ENCODE data around the gene C6orf62.
"Not testable (repeated sequence)": the region's sequence is repeated elsewhere in the genome, so short reads cannot be mapped to it uniquely, and the experiment has no call there.

The C6orf62 gene

DNA sequence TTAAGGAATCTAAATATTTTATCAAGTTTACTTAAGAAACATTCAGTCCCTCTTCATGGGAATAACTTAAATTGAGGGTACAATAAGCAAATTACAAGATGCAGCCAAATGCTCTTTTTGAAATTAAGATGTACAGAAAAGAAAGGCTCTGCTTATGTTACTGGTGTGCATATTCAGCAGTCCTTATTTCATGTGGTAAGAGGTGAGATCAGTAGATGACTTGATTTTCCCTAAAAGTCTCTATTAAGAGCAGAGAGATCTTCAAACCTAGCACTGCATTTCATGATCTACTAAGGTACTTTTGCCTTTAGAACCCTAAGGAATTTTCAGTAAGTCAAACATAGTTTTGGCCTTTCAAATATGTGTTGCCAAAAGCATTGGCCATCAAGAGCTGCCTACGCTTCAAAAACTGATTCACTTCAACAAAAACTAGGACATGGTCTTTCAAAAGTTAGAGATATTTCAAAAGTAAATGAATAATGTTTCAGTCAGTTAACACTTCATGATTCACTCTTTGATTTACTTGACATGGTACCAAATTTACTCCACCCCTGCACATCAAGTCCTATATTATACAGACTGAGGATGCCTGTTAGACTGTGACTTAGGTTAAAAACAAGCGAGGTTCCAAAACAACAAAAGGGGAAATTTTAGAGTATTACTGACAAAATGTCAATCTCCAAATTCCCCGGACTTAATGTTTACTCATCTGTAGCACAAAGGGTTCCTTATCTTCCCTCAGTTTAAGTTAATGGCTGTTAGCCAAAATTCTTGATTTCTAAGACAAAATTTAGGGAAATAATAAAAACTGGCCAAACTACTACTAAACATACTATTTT, 19.2 kb downstream of the C6orf62 start:
- Mint-ChIP-seq H3K4me3 (no peak overlapping the region), H3K4me1 (ENCODE audit: low read depth) (peaks cover 12% of the 10 kb centered on the region), H3K27ac (no peak overlapping the region), H3K27me3 (no peaks in the 10 kb centered on the region), H3K36me3 (ENCODE audit: low read depth) (peaks cover 50% of the 10 kb centered on the region), H3K9me3 (no peaks in the 10 kb centered on the region)
- intact Hi-C loops (cut with micrococcal nuclease), result loop anchor here (10.0 kb wide), 1 partner anchor 415 kb away; no protein-coding TSS in a partner anchor

DNA sequence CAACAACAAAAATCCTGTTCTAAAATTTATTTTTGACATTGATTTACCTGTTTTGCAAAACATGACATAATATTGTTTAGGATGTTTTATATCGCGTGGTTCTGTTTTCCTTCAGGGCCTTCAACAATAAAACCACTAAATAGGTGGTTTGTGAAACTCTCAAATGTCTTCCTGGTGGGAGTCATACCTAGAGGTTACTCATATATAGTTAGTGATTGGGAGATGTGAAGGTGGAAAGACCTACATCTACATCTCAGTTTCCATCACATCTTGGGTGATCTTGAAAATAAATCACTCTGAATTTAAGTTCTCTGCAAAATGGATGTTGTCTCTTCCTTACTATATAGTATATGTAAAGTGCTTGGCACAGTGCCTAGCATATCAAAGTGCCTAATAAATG, 22.9 kb downstream of the C6orf62 start:
- intact Hi-C loops (cut with micrococcal nuclease), result loop anchor here (10.0 kb wide), 1 partner anchor 411 kb away; no protein-coding TSS in a partner anchor
- Mint-ChIP-seq H3K4me3 (no peak overlapping the region), H3K36me3 (ENCODE audit: low read depth) (peaks cover 17% of the 10 kb centered on the region), H3K27me3 (no peaks in the 10 kb centered on the region), H3K4me1 (ENCODE audit: low read depth) (no peaks in the 10 kb centered on the region), H3K27ac (no peak overlapping the region), H3K9me3 (no peaks in the 10 kb centered on the region)

DNA sequence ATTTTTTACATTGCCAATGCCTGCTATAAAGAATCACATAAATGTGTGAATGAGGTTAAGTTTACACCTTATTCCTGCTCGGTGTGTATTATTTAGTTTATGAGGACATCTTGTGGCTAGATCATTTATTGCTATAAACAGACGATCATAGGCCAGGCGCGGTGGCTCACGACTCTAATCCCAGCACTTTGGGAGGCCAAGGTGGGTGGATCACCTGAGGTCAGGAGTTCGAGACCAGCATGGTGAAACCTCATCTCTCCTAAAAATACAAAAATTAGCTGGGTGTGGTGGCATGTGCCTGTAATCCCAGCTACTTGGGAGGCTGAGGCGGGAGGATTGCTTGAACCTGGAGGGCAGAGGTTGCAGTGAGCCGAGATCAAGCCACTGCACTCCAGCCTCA, 23.3 kb downstream of the C6orf62 start:
- not testable (repeated sequence) for H3K4me3 Mint-ChIP-seq; H3K27me3 Mint-ChIP-seq; H3K27ac Mint-ChIP-seq; H3K4me1 Mint-ChIP-seq (ENCODE audit: low read depth); H3K9me3 Mint-ChIP-seq
- intact Hi-C loops (cut with micrococcal nuclease), result loop anchor here (1.0 to 10.0 kb wide), 2 partner anchors 114 to 411 kb away; no protein-coding TSS in a partner anchor
- peaks cover 13% of the 10 kb centered on the region for H3K36me3 Mint-ChIP-seq (ENCODE audit: low read depth)

DNA sequence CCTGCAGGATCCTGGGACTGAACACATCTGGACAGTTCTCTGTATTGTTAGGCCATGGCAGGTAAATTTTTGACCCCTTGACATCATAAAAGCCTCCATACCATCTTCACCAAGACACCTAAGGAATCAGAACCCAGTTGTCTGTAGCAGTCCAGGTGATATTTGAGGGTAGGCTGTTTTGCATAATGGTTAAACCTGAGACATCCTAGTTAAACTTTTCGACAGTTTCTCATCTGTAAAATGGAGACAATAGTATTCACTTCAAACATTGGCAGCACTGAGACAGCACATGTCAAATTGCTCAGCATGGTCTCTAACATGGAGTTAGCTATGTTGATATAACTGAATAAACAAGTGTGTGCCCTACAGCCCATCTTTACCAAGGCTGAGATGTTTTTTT, 24.8 kb downstream of the C6orf62 start:
- Mint-ChIP-seq H3K9me3 (no peaks in the 10 kb centered on the region), H3K27ac (no peak overlapping the region), H3K36me3 (ENCODE audit: low read depth) (peaks cover 8% of the 10 kb centered on the region), H3K4me3 (no peak overlapping the region), H3K4me1 (ENCODE audit: low read depth) (no peaks in the 10 kb centered on the region), H3K27me3 (no peaks in the 10 kb centered on the region)
- intact Hi-C loops (cut with micrococcal nuclease), result loop anchor here (5.0 to 10.0 kb wide), 2 partner anchors 262 to 409 kb away; no protein-coding TSS in a partner anchor

DNA sequence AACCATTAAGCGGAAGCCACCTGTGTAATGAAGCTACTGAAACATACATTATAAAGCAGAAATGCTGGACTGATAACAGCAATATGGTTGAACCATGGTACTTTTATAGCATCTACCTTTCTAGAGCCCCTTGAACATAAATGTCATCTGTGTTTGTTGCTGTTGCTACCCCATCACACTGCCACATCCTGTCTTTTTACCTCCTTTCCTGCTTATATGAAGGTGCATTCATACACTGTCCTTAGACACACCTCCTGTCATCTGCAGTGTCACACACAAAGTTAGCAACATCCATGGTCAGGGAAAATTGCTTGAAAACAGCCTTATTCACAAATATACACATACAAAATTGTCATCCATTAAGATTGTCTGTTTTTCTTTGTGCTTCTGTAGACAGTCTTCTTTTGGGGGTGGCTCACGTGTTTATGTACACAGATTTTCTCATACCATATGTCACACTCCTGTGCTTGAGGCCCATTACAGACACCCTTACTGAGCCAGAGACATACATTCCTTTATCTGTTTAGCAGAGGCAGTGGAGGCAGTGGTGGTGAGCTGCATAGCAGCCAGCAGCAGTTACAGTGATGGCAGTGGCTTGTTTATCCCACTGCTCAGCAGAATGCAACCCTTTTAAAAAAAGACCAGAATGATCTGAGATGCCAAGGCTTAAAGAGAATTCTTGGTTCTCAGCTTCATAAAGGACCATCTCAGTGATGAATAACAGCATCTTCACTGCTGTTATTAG, 25.9 kb downstream of the C6orf62 start:
- Mint-ChIP-seq H3K27me3 (no peaks in the 10 kb centered on the region), H3K9me3 (no peaks in the 10 kb centered on the region), H3K36me3 (ENCODE audit: low read depth) (peaks cover 7% of the 10 kb centered on the region), H3K4me1 (ENCODE audit: low read depth) (no peaks in the 10 kb centered on the region), H3K27ac (no peak overlapping the region), H3K4me3 (no peak overlapping the region)
- intact Hi-C loops (cut with micrococcal nuclease), result loop anchor here (5.0 to 10.0 kb wide), 2 partner anchors 261 to 408 kb away; no protein-coding TSS in a partner anchor

DNA sequence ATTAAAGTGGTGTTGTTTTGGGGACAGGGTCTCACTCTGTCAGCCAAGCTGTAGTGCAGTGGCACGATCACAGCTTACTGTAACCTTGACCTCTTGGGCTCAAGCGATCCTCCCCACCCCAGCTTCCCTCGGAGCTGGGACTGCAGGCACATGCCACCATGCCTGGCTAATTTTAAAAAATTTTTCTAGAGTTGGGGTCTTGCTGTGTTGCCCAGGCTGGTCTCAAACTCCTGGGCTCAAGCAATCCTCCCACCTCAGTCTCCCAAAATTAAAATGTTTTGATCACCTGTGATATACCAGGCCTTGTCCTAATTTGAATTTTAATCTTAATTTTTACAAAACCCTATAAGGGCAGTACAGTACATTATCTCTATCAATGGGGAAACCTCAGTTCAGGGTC, 26.5 kb downstream of the C6orf62 start:
- Mint-ChIP-seq H3K4me1 (ENCODE audit: low read depth) (peaks cover under 1% of the 10 kb centered on the region), H3K27me3 (no peaks in the 10 kb centered on the region), H3K27ac (no peak overlapping the region), H3K36me3 (ENCODE audit: low read depth) (peaks cover 12% of the 10 kb centered on the region), H3K9me3 (no peaks in the 10 kb centered on the region), H3K4me3 (no peak overlapping the region)
- intact Hi-C loops (cut with micrococcal nuclease), result loop anchor here (5.0 to 10.0 kb wide), 2 partner anchors 260 to 408 kb away; no protein-coding TSS in a partner anchor

DNA sequence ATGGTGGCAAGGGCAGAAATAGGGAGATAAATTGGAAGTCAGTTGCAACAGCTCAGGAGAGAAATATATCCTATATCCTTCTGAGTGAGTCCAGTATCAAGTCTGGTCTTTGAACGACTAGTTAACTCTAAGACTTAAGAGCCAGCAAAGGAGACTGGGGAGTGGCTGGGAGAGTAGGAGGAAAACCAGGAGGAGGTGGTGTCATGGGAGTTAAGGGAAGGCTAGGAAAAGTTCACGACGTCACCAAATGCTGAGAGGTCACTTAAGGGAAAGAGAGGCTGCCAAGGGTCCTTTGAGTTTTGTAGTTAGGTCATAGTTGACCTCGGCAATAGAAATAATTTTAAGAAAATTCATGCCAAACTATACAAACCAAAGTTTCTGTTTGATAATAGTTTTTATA, 27.0 kb downstream of the C6orf62 start:
- H3K4me3 Mint-ChIP-seq, result no peak overlapping the region
- intact Hi-C loops (cut with micrococcal nuclease), result loop anchor here (5.0 to 10.0 kb wide), 2 partner anchors 260 to 407 kb away; no protein-coding TSS in a partner anchor
- peaks cover 16% of the 10 kb centered on the region for H3K36me3 Mint-ChIP-seq (ENCODE audit: low read depth)
- H3K4me1 Mint-ChIP-seq (ENCODE audit: low read depth), result peaks cover 5% of the 10 kb centered on the region
- no peaks in the 10 kb centered on the region for H3K27me3 Mint-ChIP-seq
- no peak overlapping the region for H3K27ac Mint-ChIP-seq
- H3K9me3 Mint-ChIP-seq, result no peaks in the 10 kb centered on the region

DNA sequence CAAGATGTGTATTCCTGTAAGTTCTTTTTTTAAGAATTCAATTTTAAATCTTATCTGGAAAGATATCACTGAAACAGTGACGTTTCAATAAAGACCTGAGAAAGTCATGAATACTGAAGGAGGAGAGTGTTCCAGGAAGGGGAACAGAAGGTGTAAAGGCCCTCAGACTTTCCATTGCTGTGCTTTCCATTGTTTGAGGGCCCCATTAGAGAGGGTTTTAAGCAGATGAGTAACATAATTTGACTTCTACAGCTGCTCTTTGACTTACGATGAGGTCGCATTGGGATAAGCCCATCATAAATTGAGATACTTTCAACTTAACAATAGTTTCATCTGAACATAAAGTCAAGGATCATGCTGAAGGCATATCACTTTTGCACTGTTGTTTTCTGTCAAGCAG, 27.4 kb downstream of the C6orf62 start:
- H3K4me3 Mint-ChIP-seq, result no peak overlapping the region
- no peaks in the 10 kb centered on the region for H3K27me3 Mint-ChIP-seq
- intact Hi-C loops (cut with micrococcal nuclease), result loop anchor here (5.0 to 10.0 kb wide), 2 partner anchors 259 to 407 kb away; no protein-coding TSS in a partner anchor
- H3K9me3 Mint-ChIP-seq, result no peaks in the 10 kb centered on the region
- peaks cover 9% of the 10 kb centered on the region for H3K4me1 Mint-ChIP-seq (ENCODE audit: low read depth)
- H3K27ac Mint-ChIP-seq, result no peak overlapping the region
- peaks cover 16% of the 10 kb centered on the region for H3K36me3 Mint-ChIP-seq (ENCODE audit: low read depth)

DNA sequence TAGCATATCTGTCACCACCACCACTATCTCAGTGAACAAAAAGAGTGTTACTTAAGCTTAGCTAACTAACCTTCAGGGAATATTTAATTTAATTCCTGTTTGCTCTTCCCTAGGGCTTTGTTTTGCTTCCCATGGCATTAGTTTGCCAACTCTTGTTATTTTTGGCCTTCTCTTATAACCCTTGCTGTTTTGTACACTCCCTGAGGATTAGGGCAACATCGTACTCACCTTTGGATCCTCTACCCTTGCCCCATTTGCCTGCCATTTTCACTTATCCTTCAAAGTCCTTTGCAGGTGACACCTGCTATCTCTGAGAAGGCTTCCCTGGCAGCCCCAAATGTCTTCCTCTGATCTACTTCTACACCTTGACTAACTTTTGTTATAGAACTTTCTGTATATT, 28.4 kb downstream of the C6orf62 start:
- Mint-ChIP-seq H3K36me3 (ENCODE audit: low read depth) (peaks cover 16% of the 10 kb centered on the region), H3K27ac (no peak overlapping the region), H3K9me3 (no peaks in the 10 kb centered on the region), H3K4me1 (ENCODE audit: low read depth) (peaks cover 13% of the 10 kb centered on the region), H3K27me3 (no peaks in the 10 kb centered on the region), H3K4me3 (no peak overlapping the region)
- intact Hi-C loops (cut with micrococcal nuclease), result loop anchor here (5.0 to 10.0 kb wide), 2 partner anchors 258 to 406 kb away; no protein-coding TSS in a partner anchor

DNA sequence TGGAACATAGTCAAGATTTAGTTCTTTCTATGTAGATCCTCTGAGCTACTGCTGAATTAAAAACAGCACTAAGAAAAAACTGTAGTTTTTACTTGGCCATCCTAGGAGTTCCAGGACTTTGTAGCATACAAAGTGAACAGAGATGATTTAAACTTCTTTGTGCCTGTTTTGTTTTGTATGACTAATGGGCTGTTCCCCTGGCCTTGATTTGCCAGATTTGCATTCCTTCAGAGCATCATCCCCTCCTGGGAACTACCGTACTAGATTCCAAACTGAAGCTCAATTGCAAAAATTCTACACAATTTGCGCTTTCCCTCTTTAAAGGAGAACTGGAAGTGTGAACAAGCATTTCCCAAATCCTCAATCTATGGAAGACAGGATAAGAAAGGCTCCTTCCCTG, 29.0 kb downstream of the C6orf62 start:
- Mint-ChIP-seq H3K4me1 (ENCODE audit: low read depth) (peaks cover 13% of the 10 kb centered on the region), H3K9me3 (no peaks in the 10 kb centered on the region), H3K27ac (no peak overlapping the region), H3K4me3 (no peak overlapping the region), H3K27me3 (no peaks in the 10 kb centered on the region), H3K36me3 (ENCODE audit: low read depth) (peaks cover 16% of the 10 kb centered on the region)
- intact Hi-C loops (cut with micrococcal nuclease), result loop anchor here (5.0 to 10.0 kb wide), 2 partner anchors 258 to 405 kb away; no protein-coding TSS in a partner anchor

DNA sequence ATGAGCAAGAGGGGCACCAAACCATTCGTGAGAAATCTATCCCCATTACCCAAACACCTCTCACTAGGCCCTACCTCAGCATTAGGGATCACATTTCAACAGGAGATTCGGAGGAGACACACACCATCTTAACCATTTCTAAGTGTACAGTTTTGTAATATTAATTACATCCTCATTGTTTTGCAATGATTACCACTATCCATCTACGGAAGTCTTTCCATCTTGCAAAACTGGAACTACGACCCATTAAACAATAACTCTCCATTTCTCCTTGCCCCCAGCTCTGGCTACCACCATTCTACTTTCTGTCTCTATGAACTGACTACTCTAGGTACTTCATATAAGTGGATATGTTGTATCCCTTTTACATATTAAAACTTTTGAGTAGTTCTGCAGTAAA, 32.0 kb downstream of the C6orf62 start:
- Mint-ChIP-seq H3K4me1 (ENCODE audit: low read depth) (peaks cover 13% of the 10 kb centered on the region), H3K27ac (peak overlapping the region; percentile 35), H3K9me3 (no peaks in the 10 kb centered on the region), H3K4me3 (no peak overlapping the region), H3K36me3 (ENCODE audit: low read depth) (peaks cover 22% of the 10 kb centered on the region), H3K27me3 (no peaks in the 10 kb centered on the region)
- intact Hi-C loops (cut with micrococcal nuclease), result no loop called here

DNA sequence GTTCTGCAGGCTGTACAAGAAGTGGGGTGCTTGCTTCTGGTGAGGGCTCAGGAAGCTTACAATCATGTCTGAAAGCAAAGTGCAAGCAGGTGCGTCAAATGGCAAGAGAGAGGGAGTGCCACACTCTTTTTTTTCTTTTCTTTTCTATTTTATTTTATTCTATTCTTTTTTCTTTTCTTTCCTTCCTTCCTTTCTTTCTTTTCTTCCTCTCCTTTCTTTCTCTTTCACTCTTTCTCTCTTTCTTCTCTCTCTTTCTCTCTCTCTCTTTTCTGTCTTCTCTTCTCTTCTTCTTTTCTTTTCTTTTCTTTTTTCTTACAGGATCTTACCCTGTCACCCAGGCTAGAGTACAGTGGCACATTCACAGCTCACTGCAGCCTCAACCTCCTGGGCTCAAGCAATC, 32.5 kb downstream of the C6orf62 start:
- Mint-ChIP-seq H3K27me3 (no peaks in the 10 kb centered on the region), H3K4me1 (ENCODE audit: low read depth) (peaks cover 13% of the 10 kb centered on the region), H3K36me3 (ENCODE audit: low read depth) (peaks cover 26% of the 10 kb centered on the region), H3K4me3 (no peak overlapping the region), H3K9me3 (no peaks in the 10 kb centered on the region), H3K27ac (peak overlapping the region; percentile 35)
- intact Hi-C loops (cut with micrococcal nuclease), result no loop called here

DNA sequence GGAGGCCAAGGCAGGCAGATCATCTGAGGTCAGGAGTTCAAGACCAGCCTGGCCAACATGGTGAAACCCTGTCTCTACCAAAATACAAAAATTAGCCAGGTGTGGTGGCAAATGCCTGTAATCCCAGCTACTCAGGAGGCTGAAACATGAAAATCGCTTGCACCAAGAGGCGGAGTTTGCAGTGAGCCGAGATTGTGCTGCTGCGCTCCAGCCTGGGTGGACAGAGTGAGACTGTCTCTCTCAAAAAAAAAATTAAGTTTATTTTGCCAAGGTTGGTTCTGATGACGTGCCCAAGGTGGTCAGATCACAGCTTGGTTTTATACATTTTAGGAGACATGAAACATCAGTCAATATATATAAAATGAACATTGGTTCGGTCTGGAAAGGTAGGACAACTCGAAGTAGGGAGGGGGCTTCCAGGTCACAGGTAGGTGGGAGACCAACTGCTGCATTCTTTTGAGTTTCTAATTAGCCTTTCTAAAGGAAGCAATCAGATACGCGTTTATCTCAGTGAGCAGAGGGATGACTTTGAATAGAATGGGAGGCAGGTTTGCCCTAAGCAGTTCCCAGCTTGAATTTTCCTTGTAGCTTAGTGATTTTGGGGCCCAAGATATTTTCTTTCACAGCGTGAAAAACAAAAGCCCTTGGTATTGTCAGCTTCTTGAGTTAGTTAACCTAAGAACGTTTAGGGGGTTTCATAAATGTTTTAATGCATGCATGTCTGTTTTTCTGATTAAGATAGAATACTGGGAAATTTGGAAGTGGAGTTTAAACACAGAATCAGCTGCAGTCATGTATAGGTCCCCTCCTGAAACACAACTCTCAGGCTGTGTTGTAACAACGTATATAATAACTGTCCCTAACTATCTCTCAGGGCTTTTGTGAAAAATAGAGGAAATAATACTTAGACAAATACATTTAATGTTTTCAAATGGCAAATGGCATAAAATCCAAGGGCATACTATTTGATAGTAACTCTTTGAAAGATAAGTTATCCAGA, 35.4 kb downstream of the C6orf62 start:
- Mint-ChIP-seq H3K4me3 (no peak overlapping the region), H3K27ac (no peak overlapping the region), H3K9me3 (no peaks in the 10 kb centered on the region), H3K27me3 (no peaks in the 10 kb centered on the region), H3K4me1 (ENCODE audit: low read depth) (peaks cover 13% of the 10 kb centered on the region), H3K36me3 (ENCODE audit: low read depth) (peaks cover 27% of the 10 kb centered on the region)
- intact Hi-C loops (cut with micrococcal nuclease), result no loop called here
